Activated naive CD4-positive, alpha-beta T cell treated with anti-CD3 and anti-CD28 coated beads, Interleukin-2, amount 10 ng/mL, durations not matched to agents 7 days and 5 days (primary cell): ENCODE measurements around the gene FAM114A2.

Source experiments
- CTCF ChIA-PET: fragments of 350-600 bp; sonication (Branson Sonifier 250); formaldehyde crosslinking; loops from one replicate; lab custom pipeline; 2021; ENCODE audit warnings: antibody characterized with exemption; lab: Charles Lee
- DNase-seq: peaks from one replicate; pipeline ENCODE4 v3.0.0-alpha.2; 2020
- H3K27ac Mint-ChIP-seq: one replicate; pipeline ENCODE4 v1.8.0; 2021; ENCODE audit warnings: mild to moderate bottlenecking, moderate library complexity, mixed read lengths
- H3K27me3 Mint-ChIP-seq: one replicate; pipeline ENCODE4 v1.8.0; 2021; ENCODE audit warnings: mild to moderate bottlenecking, mixed read lengths
- H3K36me3 Mint-ChIP-seq: one replicate; pipeline ENCODE4 v1.8.0; 2021; ENCODE audit warnings: mixed read lengths
- H3K4me1 Mint-ChIP-seq: one replicate; pipeline ENCODE4 v1.8.0; 2021; ENCODE audit warnings: mixed read lengths
- H3K4me3 Mint-ChIP-seq: one replicate; pipeline ENCODE4 v1.8.0; 2021; ENCODE audit warnings: mild to moderate bottlenecking, moderate library complexity, mixed read lengths
- H3K9me3 Mint-ChIP-seq: one replicate; pipeline ENCODE4 v1.8.0; 2021; ENCODE audit warnings: mixed read lengths

The FAM114A2 gene

DNA sequence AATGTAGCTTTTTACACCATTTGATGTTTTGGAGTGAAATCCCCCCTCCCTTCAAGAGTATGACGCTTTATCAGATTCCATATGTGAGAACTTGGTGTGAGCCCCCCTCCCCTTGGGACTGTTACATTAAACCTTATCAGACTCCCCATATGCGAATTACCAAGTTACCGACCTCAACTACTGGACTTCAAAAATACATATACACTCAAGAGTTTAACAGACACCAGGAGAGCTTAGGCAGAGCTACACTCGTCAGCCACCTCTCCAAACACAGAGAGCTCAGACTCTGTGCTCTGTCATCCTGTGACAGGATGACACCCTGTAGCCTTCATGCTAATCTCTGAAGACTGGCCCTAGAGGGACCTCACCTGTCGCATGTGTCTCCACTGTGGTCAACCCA lies 50.2 kb downstream of the FAM114A2 start:
- Mint-ChIP-seq H3K4me1 (no peaks in the 10 kb centered on the region), H3K27me3 (no peaks in the 10 kb centered on the region), H3K36me3 (peaks cover 8% of the 10 kb centered on the region), H3K9me3 (no peaks in the 10 kb centered on the region), H3K4me3 (no peak overlapping the region), H3K27ac (no peak overlapping the region)
- no peak for DNase-seq
- CTCF ChIA-PET: interaction anchor here (1.6 to 4.2 kb wide), 2 partner anchors 14 to 24 kb away, joined by 6 to 18 read pairs; no protein-coding TSS in a partner anchor

- H3K27ac Mint-ChIP-seq: no peak overlapping the region
- H3K4me1 Mint-ChIP-seq: no peaks in the 10 kb centered on the region
- DNase-seq: no peak
- no peak overlapping the region for H3K4me3 Mint-ChIP-seq
- H3K36me3 Mint-ChIP-seq: peaks cover 6% of the 10 kb centered on the region
- CTCF ChIA-PET: interaction anchor here (1.7 to 4.2 kb wide), 2 partner anchors 12 to 22 kb away, joined by 4 to 18 read pairs; no protein-coding TSS in a partner anchor
- no peaks in the 10 kb centered on the region for H3K27me3 Mint-ChIP-seq
- no peaks in the 10 kb centered on the region for H3K9me3 Mint-ChIP-seq
Observed at GRCh38 chr5:153987301-153987700, 51.4 kb downstream of the FAM114A2 start.

GRCh38 chr5:153985498-153985897 lies 53.2 kb downstream of the FAM114A2 start:
- H3K9me3 Mint-ChIP-seq: no peaks in the 10 kb centered on the region
- no peak for DNase-seq
- no peaks in the 10 kb centered on the region for H3K36me3 Mint-ChIP-seq
- no peaks in the 10 kb centered on the region for H3K4me1 Mint-ChIP-seq
- CTCF ChIA-PET: interaction anchor here (1.3 kb wide), 1 partner anchor 11 kb away, joined by 4 read pairs; no protein-coding TSS in a partner anchor
- H3K4me3 Mint-ChIP-seq: no peak overlapping the region
- no peaks in the 10 kb centered on the region for H3K27me3 Mint-ChIP-seq
- H3K27ac Mint-ChIP-seq: no peak overlapping the region

GRCh38 chr5:153983885-153984284 lies 54.8 kb downstream of the FAM114A2 start:
- no peak overlapping the region for H3K27ac Mint-ChIP-seq
- no peak overlapping the region for H3K4me3 Mint-ChIP-seq
- no peaks in the 10 kb centered on the region for H3K4me1 Mint-ChIP-seq
- H3K36me3 Mint-ChIP-seq: no peaks in the 10 kb centered on the region
- peaks cover 4% of the 10 kb centered on the region for H3K27me3 Mint-ChIP-seq
- CTCF ChIA-PET: no interaction called here
- DNase-seq: no peak
- H3K9me3 Mint-ChIP-seq: no peaks in the 10 kb centered on the region

DNA sequence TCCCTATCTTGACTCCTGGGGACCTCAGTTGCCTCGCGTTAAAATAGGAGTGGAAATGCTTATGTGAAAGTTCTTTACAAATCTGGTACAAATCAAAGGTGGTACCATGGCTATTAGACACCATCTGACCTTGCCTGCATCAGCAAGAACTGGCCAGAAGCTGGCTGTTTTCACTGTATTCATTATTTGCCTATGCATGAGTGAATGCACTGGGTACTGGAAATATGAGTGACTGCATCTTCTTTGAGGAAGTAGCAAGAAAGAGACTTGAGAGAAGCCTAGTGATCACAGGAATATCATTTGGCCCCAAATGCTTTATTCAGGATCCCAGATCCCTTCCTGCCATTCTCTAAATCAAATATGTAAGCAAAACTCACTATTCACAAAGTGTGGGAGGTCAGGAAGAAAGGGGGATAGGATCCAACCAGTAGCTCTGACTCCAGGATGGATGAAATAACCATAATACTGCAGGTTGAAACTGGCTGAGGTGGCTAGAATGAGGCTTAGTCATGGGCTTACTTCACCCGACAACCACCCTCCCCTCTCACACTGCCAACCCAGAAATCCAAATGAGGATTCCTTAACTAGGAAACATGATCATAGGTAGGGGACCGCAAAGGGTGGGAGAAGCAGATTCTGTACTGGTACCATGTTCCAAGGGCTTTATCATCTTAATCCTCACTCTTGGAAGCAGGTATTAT lies 56.7 kb downstream of the FAM114A2 start:
- Mint-ChIP-seq H3K4me3 (no peak overlapping the region), H3K27me3 (peaks cover 13% of the 10 kb centered on the region), H3K9me3 (no peaks in the 10 kb centered on the region), H3K36me3 (no peaks in the 10 kb centered on the region), H3K4me1 (no peaks in the 10 kb centered on the region), H3K27ac (no peak overlapping the region)
- DNase-seq: no peak
- CTCF ChIA-PET: interaction anchor here (1.0 kb wide), 1 partner anchor 8 kb away, joined by 4 read pairs; no protein-coding TSS in a partner anchor

DNA sequence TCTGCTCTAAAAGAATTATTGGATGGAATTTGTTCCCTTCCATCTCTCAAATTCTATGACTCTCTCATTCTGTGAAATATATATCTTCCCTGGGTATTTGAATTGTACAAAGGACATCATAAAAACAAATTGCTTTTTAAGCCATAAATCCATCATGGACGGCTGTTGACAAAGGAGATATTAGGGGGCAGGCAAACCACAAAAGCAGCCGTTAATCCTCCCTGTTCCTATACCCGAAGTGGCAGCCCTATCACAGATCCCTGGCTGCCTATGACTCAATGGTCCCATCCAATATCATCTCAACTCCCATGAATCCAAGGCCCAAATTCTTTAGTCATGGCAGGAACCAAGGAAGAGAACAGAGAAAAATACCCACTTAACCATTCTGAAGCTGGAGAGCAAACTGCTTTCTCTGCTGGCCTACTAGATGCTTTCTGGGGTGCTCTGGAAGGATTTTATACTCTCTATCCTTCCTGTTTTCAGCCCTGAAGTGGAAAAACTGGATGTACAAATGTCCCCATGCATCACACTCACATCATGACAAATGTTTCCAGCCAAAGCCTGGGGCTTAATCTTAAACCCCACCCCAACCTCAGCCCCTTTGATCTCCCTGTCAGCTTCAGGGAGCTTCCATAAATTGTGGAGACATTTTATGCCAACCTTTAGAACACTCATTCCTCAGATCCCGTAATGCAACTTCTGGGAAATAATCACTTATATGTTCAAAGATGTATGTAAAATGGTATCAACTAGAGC lies 59.5 kb downstream of the FAM114A2 start:
- no peaks in the 10 kb centered on the region for H3K9me3 Mint-ChIP-seq
- no peaks in the 10 kb centered on the region for H3K4me1 Mint-ChIP-seq
- H3K27me3 Mint-ChIP-seq: peaks cover 35% of the 10 kb centered on the region
- H3K36me3 Mint-ChIP-seq: no peaks in the 10 kb centered on the region
- DNase-seq: no peak
- no peak overlapping the region for H3K4me3 Mint-ChIP-seq
- no peak overlapping the region for H3K27ac Mint-ChIP-seq
- CTCF ChIA-PET: interaction anchor here (1.1 to 1.7 kb wide), 2 partner anchors 14 to 200 kb away, joined by 3 to 4 read pairs; no protein-coding TSS in a partner anchor

- Mint-ChIP-seq H3K27ac (no peak overlapping the region), H3K4me3 (no peak overlapping the region), H3K27me3 (peaks cover 36% of the 10 kb centered on the region), H3K9me3 (no peaks in the 10 kb centered on the region), H3K4me1 (no peaks in the 10 kb centered on the region), H3K36me3 (no peaks in the 10 kb centered on the region)
- no peak for DNase-seq
- CTCF ChIA-PET: interaction anchor here (0.6 to 3.7 kb wide), 26 partner anchors 8 to 1442 kb away, joined by 3 to 32 read pairs (median 4); partner anchors contain the start of gene GALNT10
Observed at GRCh38 chr5:153974813-153975163, 63.9 kb downstream of the FAM114A2 start.

- peaks cover 34% of the 10 kb centered on the region for H3K27me3 Mint-ChIP-seq
- no peak overlapping the region for H3K4me3 Mint-ChIP-seq
- no peaks in the 10 kb centered on the region for H3K9me3 Mint-ChIP-seq
- CTCF ChIA-PET: interaction anchor here (0.9 to 3.7 kb wide), 22 partner anchors 9 to 1412 kb away, joined by 3 to 32 read pairs (median 4); partner anchors contain the start of gene GALNT10
- H3K36me3 Mint-ChIP-seq: no peaks in the 10 kb centered on the region
- H3K4me1 Mint-ChIP-seq: no peaks in the 10 kb centered on the region
- peak; percentile 56 for DNase-seq
- no peak overlapping the region for H3K27ac Mint-ChIP-seq
Observed at GRCh38 chr5:153974131-153974812, 64.4 kb downstream of the FAM114A2 start.

DNA sequence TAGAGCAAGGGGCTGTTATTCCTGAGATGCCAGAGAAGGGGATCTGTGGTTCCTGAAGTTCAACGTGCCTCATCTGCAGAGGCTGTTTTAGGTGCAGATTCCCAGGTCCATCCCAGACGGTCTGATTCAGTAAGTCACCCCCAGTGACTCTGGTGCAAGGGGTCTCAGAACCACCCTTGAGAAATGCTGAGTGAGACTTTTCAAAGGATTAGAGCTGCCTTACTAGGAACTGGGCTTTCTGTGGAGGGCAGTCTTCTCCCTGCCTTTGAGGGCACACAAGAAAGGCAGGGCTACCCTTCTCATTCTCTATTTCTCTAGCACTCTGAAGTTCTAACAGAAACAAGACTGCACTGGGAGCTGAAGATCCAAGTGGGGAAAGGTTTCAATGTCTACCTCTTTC lies 66.5 kb downstream of the FAM114A2 start:
- no peak overlapping the region for H3K4me3 Mint-ChIP-seq
- peaks cover 32% of the 10 kb centered on the region for H3K27me3 Mint-ChIP-seq
- H3K36me3 Mint-ChIP-seq: no peaks in the 10 kb centered on the region
- H3K9me3 Mint-ChIP-seq: no peaks in the 10 kb centered on the region
- CTCF ChIA-PET: no interaction called here
- no peak overlapping the region for H3K27ac Mint-ChIP-seq
- DNase-seq: no peak
- no peaks in the 10 kb centered on the region for H3K4me1 Mint-ChIP-seq

DNA sequence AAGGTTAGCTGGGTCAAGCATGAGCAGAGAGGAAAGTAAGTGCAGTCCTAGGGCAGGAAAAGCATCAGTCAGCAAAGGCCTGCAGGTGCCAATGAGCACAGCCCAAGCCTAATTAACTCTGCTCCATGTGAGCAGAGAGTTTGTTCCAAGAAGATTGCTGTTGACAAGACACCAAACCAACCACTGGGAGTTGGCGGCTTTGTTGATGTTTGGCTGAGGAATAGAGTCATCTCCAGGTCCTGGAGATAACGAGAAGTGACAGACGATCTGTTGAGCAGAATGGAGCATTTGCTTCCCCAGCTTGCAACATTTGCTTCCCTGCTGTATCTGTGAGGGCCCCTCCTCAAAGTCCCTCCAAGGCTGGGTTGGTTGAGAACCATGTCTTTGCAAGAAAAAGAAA lies 68.2 kb downstream of the FAM114A2 start:
- no peaks in the 10 kb centered on the region for H3K36me3 Mint-ChIP-seq
- no peaks in the 10 kb centered on the region for H3K4me1 Mint-ChIP-seq
- H3K27me3 Mint-ChIP-seq: peaks cover 23% of the 10 kb centered on the region
- DNase-seq: no peak
- CTCF ChIA-PET: interaction anchor here (0.7 kb wide), 1 partner anchor 604 kb away, joined by 3 read pairs; no protein-coding TSS in a partner anchor
- H3K9me3 Mint-ChIP-seq: no peaks in the 10 kb centered on the region
- no peak overlapping the region for H3K27ac Mint-ChIP-seq
- H3K4me3 Mint-ChIP-seq: no peak overlapping the region

- Mint-ChIP-seq H3K36me3 (no peaks in the 10 kb centered on the region), H3K9me3 (no peaks in the 10 kb centered on the region), H3K27ac (no peak overlapping the region), H3K4me3 (no peak overlapping the region), H3K27me3 (peaks cover 13% of the 10 kb centered on the region), H3K4me1 (no peaks in the 10 kb centered on the region)
- DNase-seq: no peak
- CTCF ChIA-PET: no interaction called here
Observed at GRCh38 chr5:153969563-153969895, 69.2 kb downstream of the FAM114A2 start.

DNA sequence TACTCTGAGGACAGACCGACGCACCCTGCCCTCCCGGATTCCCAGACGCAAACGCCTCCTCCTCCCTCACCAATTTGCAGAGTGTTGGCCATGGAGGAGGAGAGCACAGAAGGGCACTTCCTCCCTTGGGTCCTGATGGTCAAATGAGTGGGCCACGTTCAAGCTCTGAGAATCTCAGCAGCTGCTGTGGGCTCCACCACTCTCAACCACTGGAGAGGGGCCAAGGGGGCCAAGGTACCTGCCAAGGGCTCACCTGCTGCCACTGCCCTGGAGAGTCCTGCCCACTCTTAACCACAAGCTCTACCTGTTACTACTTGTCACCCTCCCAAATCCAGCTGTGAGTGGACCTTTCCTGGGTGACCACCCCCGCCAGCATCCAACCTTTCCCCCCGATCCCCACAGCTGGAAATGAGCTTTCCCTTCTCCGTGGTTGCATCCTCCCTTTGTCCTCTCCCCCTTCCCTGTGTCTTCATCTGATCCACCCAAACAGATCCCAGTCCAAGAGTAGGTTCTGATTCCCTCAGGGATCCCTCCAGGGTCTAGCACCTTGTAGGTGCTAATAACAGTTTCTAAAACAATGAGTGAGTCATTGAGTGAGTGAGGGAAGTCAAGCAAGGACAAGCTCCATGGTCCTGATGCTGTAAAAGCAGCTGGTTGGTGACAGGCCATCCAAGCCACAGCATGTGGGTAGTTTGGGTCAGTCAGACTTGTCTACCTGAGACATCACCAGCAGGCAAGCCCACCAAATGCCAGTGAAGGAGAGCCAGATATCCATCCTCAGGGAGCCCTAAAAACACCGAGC lies 69.7 kb downstream of the FAM114A2 start:
- no peak overlapping the region for H3K27ac Mint-ChIP-seq

GRCh38 chr5:153964880-153965645 lies 73.6 kb downstream of the FAM114A2 start:
- no peak overlapping the region for H3K4me3 Mint-ChIP-seq
- H3K36me3 Mint-ChIP-seq: no peaks in the 10 kb centered on the region
- peaks cover 9% of the 10 kb centered on the region for H3K27me3 Mint-ChIP-seq
- H3K27ac Mint-ChIP-seq: no peak overlapping the region
- no peaks in the 10 kb centered on the region for H3K9me3 Mint-ChIP-seq
- peaks cover 2% of the 10 kb centered on the region for H3K4me1 Mint-ChIP-seq
- peak; percentile 59 for DNase-seq
- CTCF ChIA-PET: interaction anchor here (0.8 to 4.2 kb wide), 23 partner anchors 8 to 1822 kb away, joined by 3 to 42 read pairs (median 4); no protein-coding TSS in a partner anchor

More for the DNA sequence above, 69.7 kb downstream of the FAM114A2 start:
- peaks cover 9% of the 10 kb centered on the region for H3K27me3 Mint-ChIP-seq
- CTCF ChIA-PET: interaction anchor here (1.6 kb wide), 1 partner anchor 1408 kb away, joined by 4 read pairs; no protein-coding TSS in a partner anchor
- no peaks in the 10 kb centered on the region for H3K9me3 Mint-ChIP-seq
- no peak for DNase-seq
- no peak overlapping the region for H3K4me3 Mint-ChIP-seq
- no peaks in the 10 kb centered on the region for H3K4me1 Mint-ChIP-seq
- H3K36me3 Mint-ChIP-seq: no peaks in the 10 kb centered on the region
